Hepatocyte (in vitro differentiated cells): ENCODE results near the gene METTL24.
"Not testable (repeated sequence)": the region's sequence is repeated elsewhere in the genome, so short reads cannot be mapped to it uniquely, and the experiment has no call there.

Experiments
- EZH2 ChIP-seq: fragments of 200-600 bp; sonication (generic); IDR thresholded peaks from 2 replicates; pipeline ENCODE4 v1.6.1; 2016; ENCODE audit warnings: antibody characterized with exemption, mild to moderate bottlenecking, borderline replicate concordance
- EZH2phosphoT487 ChIP-seq: fragments of 200-600 bp; sonication (generic); IDR thresholded peaks from one replicate; pipeline ENCODE4 v1.6.1; 2018; ENCODE audit warnings: antibody characterized with exemption, mild to moderate bottlenecking, low read depth, moderate library complexity; ENCODE audit not compliant: unreplicated experiment, severe bottlenecking
- TF ChIP-seq, protein P1 (sequence below): fragments of 200-600 bp; sonication (generic); IDR thresholded peaks from 2 replicates; pipeline ENCODE4 v1.5.1; 2016; ENCODE audit warnings: antibody characterized with exemption, mild to moderate bottlenecking; ENCODE audit not compliant: poor library complexity

DNA sequence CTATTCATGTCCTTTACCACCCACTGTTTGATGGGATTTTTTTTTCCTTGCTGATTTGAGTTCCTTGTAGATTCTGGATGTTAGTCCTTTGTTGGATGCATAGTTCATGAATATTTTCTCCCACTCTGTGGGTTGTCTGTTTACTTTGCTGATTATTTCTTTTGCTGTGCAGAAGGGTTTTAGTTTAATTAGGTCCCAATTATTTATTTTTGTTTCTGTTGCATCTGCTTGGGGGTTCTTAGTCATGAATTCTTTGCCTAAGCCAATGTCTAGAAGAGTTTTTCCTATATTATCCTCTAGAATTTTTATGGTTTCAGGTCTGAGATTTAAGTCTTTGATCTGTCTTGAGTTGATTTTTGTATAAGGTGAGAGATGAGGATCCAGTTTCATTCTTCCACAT, 85.4 kb downstream of the METTL24 start:
- not testable (repeated sequence) for TF ChIP-seq EZH2, EZH2phosphoT487
- TF ChIP-seq, protein P1, sequence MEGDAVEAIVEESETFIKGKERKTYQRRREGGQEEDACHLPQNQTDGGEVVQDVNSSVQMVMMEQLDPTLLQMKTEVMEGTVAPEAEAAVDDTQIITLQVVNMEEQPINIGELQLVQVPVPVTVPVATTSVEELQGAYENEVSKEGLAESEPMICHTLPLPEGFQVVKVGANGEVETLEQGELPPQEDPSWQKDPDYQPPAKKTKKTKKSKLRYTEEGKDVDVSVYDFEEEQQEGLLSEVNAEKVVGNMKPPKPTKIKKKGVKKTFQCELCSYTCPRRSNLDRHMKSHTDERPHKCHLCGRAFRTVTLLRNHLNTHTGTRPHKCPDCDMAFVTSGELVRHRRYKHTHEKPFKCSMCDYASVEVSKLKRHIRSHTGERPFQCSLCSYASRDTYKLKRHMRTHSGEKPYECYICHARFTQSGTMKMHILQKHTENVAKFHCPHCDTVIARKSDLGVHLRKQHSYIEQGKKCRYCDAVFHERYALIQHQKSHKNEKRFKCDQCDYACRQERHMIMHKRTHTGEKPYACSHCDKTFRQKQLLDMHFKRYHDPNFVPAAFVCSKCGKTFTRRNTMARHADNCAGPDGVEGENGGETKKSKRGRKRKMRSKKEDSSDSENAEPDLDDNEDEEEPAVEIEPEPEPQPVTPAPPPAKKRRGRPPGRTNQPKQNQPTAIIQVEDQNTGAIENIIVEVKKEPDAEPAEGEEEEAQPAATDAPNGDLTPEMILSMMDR: not testable (repeated sequence)
